Activated CD8-positive, alpha-beta memory T cell treated with anti-CD3 and anti-CD28 coated beads, Interleukin-2, amount 10 ng/mL, durations not matched to agents 7 days and 5 days (primary cell): ENCODE data around the gene IPO9. TPM values are rescaled to one million over a fixed set of nuclear protein-coding genes. Genes with fewer than 3 reads are reported as not detected.

Experiments used
- ATAC-seq: fragments of 150-1000 bp; cut with Tn5 transposase; one replicate; pipeline ENCODE4 v1.10.0; 2021; ENCODE audit warnings: moderate library complexity
- CTCF ChIA-PET: fragments of 350-600 bp; sonication (Branson Sonifier 250); formaldehyde crosslinking; loops from one replicate; lab custom pipeline; 2021; ENCODE audit warnings: antibody characterized with exemption; lab: Charles Lee
- DNase-seq: peaks from one replicate; pipeline ENCODE4 v3.0.0-alpha.2; 2020
- H3K27ac Mint-ChIP-seq: one replicate; pipeline ENCODE4 v1.8.0; 2021; ENCODE audit warnings: mild to moderate bottlenecking, mixed read lengths
- H3K27me3 Mint-ChIP-seq: one replicate; pipeline ENCODE4 v1.8.0; 2021; ENCODE audit warnings: mixed read lengths
- H3K36me3 Mint-ChIP-seq: one replicate; pipeline ENCODE4 v1.8.0; 2021; ENCODE audit warnings: mild to moderate bottlenecking, mixed read lengths
- H3K4me1 Mint-ChIP-seq: one replicate; pipeline ENCODE4 v1.8.0; 2021; ENCODE audit warnings: mixed read lengths
- H3K4me3 Mint-ChIP-seq: one replicate; pipeline ENCODE4 v1.8.0; 2021; ENCODE audit warnings: mild to moderate bottlenecking, moderate library complexity, mixed read lengths
- H3K9me3 Mint-ChIP-seq: one replicate; pipeline ENCODE4 v1.8.0; 2022; ENCODE audit warnings: low read depth, mixed read lengths
- total RNA-seq, 2 experiments: library from RNA; stranded (reverse); gene quantifications; one replicate each; pipeline ENCODE4 v1.2.3, GENCODE V29; 2021

The IPO9 gene
- total RNA-seq, 2 experiments from 2014 or later = 64.7 to 72.0 TPM

GRCh38 chr1:201874672-201875071 is 45.7 kb downstream of the IPO9 start:
- no peaks in the 10 kb centered on the region for H3K4me1 Mint-ChIP-seq
- H3K27me3 Mint-ChIP-seq = no peaks in the 10 kb centered on the region
- CTCF ChIA-PET = interaction anchor here (0.5 to 1.8 kb wide), 3 partner anchors 12 to 246 kb away, joined by 3 to 7 read pairs (median 4); no protein-coding TSS in a partner anchor
- no peak for DNase-seq
- no peak overlapping the region for H3K27ac Mint-ChIP-seq
- H3K4me3 Mint-ChIP-seq = no peak overlapping the region
- no peaks in the 10 kb centered on the region for H3K9me3 Mint-ChIP-seq
- peaks cover 53% of the 10 kb centered on the region for H3K36me3 Mint-ChIP-seq
- ATAC-seq = no peak

GRCh38 chr1:201876148-201876818 is 47.3 kb downstream of the IPO9 start:
- H3K36me3 Mint-ChIP-seq = peaks cover 41% of the 10 kb centered on the region
- CTCF ChIA-PET = interaction anchor here (0.8 to 1.9 kb wide), 2 partner anchors 16 to 97 kb away, joined by 4 to 18 read pairs; no protein-coding TSS in a partner anchor
- no peak overlapping the region for H3K4me3 Mint-ChIP-seq

DNA sequence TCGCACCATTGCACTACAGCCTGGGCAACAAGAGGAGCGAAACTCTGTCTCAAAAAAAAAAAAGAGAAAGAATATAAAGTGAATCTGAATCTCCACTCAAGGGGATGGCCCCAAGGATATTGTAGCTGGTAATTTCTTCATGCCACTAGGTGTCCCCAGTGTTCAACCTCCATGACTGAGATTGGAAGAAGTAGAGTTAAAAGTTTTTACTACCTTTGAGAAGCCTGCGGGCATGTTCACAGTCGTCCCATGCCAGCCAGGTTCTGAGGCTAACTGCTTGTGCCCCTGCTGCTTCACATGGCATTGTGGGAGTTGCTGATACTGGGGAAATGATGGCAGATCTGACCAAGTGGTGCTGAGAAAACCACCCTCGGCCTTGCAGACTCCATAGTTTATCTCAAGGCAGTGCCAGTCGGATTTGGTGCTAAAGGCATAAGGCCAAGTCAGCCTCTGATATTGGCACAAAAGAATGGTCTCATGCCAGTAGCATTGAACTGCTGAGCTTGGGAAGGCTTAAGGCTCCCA is 49.0 kb downstream of the IPO9 start:
- peak; percentile 80 for ATAC-seq

More at GRCh38 chr1:201876148-201876818, 47.3 kb downstream of the IPO9 start:
- DNase-seq (peak; percentile 33), ATAC-seq (no peak)
- H3K9me3 Mint-ChIP-seq = no peaks in the 10 kb centered on the region
- H3K27ac Mint-ChIP-seq = no peak overlapping the region
- H3K27me3 Mint-ChIP-seq = no peaks in the 10 kb centered on the region
- H3K4me1 Mint-ChIP-seq = no peaks in the 10 kb centered on the region

GRCh38 chr1:201880928-201881571 is 52.1 kb downstream of the IPO9 start:
- Mint-ChIP-seq H3K4me3 (no peak overlapping the region), H3K27ac (no peak overlapping the region), H3K9me3 (no peaks in the 10 kb centered on the region), H3K36me3 (peaks cover 11% of the 10 kb centered on the region), H3K27me3 (peaks cover 9% of the 10 kb centered on the region), H3K4me1 (peaks cover 6% of the 10 kb centered on the region)
- CTCF ChIA-PET = interaction anchor here (0.6 to 2.2 kb wide), 4 partner anchors 14 to 446 kb away, joined by 3 to 20 read pairs (median 4); partner anchors contain the start of gene IPO9
- peak; percentile 14 for DNase-seq
- no peak for ATAC-seq

More for the DNA sequence above, 49.0 kb downstream of the IPO9 start:
- DNase-seq = peak; percentile 44
- Mint-ChIP-seq H3K36me3 (peaks cover 25% of the 10 kb centered on the region), H3K4me3 (no peak overlapping the region), H3K27me3 (no peaks in the 10 kb centered on the region), H3K27ac (no peak overlapping the region), H3K4me1 (no peaks in the 10 kb centered on the region), H3K9me3 (no peaks in the 10 kb centered on the region)
- CTCF ChIA-PET = interaction anchor here (0.7 to 2.3 kb wide), 14 partner anchors 9 to 223 kb away, joined by 3 to 22 read pairs (median 4); no protein-coding TSS in a partner anchor

DNA sequence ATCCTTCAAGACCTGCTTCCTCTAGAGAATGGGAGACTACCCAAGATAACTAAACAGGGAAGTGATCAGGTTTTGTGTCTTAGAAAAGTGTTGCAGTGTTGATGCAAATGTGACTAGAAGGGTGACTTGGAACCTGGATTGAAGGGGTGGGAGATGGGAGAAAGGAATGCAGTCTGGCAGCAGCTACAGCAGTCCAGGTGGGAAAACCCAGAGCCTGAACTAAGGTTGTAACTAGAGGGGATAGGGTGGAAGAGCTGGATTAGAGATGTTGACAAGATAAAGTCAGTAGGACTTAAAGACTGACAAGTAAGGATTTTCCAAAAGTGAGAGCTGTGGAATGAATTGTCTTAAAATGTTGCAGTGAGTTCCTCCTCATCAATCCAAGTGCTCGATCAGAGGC is 52.7 kb downstream of the IPO9 start:
- H3K27me3 Mint-ChIP-seq = peaks cover 11% of the 10 kb centered on the region

DNA sequence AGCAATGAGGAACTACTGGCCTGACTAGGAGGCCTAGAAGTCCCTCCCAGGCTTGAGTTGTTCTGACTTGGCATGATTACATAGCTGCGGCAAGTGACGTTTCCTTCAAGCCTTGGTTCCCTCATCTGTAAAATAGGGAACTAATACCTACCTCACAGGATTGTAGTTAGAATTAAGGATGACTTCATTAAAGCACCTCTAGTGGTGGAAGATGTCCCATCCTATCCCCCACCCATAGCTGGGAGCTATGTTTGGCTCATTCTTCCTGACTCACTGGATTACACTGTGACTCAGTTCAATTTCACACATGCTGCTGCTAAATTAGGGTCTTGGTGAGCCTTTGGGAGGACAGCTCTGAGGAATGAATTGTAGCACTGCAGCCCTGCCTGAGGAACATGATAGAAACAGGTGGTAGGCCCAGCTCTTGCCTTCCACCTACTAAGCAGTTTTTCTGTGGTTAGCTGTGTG is 53.7 kb downstream of the IPO9 start:
- H3K27me3 Mint-ChIP-seq = peaks cover 21% of the 10 kb centered on the region

More for the DNA sequence above, 52.7 kb downstream of the IPO9 start:
- no peak overlapping the region for H3K4me3 Mint-ChIP-seq
- peaks cover 7% of the 10 kb centered on the region for H3K36me3 Mint-ChIP-seq
- no peak overlapping the region for H3K27ac Mint-ChIP-seq
- no peaks in the 10 kb centered on the region for H3K9me3 Mint-ChIP-seq
- ATAC-seq = no peak
- peaks cover 6% of the 10 kb centered on the region for H3K4me1 Mint-ChIP-seq
- CTCF ChIA-PET = interaction anchor here (0.6 to 2.2 kb wide), 2 partner anchors 13 to 446 kb away, joined by 3 to 20 read pairs; no protein-coding TSS in a partner anchor
- DNase-seq = no peak

DNA sequence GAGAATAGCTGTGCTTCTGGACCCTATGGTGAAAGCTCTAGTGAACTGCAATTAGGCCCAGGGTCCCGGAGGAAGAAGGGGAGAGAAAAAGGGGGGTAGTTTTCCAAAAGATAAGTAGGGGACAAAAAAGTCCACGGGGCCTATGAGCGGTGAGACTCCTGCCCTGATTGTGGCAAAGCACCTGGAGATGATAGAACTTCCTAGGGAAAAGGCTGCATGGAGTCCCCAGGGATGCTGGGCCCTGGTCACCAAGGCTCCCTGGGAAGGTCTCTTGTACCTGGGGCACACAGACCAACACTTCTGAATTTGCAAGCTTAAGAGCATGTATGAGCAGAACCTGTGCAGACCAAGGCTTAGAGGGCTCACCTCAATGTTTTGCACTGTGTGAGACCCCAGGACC is 54.3 kb downstream of the IPO9 start:
- peaks cover 6% of the 10 kb centered on the region for H3K4me1 Mint-ChIP-seq
- CTCF ChIA-PET = interaction anchor here (0.9 to 5.5 kb wide), 6 partner anchors 10 to 252 kb away, joined by 3 to 46 read pairs (median 6); partner anchors contain the start of gene TIMM17A
- no peak overlapping the region for H3K4me3 Mint-ChIP-seq
- ATAC-seq (no peak), DNase-seq (no peak)
- H3K27ac Mint-ChIP-seq = no peak overlapping the region
- H3K36me3 Mint-ChIP-seq = peaks cover 3% of the 10 kb centered on the region
- H3K27me3 Mint-ChIP-seq = peaks cover 27% of the 10 kb centered on the region
- H3K9me3 Mint-ChIP-seq = no peaks in the 10 kb centered on the region

More for the DNA sequence above, 53.7 kb downstream of the IPO9 start:
- DNase-seq (no peak), ATAC-seq (no peak)
- no peak overlapping the region for H3K27ac Mint-ChIP-seq
- peaks cover 6% of the 10 kb centered on the region for H3K4me1 Mint-ChIP-seq
- CTCF ChIA-PET = interaction anchor here (0.9 to 5.5 kb wide), 5 partner anchors 13 to 253 kb away, joined by 3 to 46 read pairs (median 5); partner anchors contain the start of gene TIMM17A
- H3K9me3 Mint-ChIP-seq = no peaks in the 10 kb centered on the region
- H3K36me3 Mint-ChIP-seq = peaks cover 3% of the 10 kb centered on the region
- H3K4me3 Mint-ChIP-seq = no peak overlapping the region

- H3K4me1 Mint-ChIP-seq = peaks cover 6% of the 10 kb centered on the region
- DNase-seq = no peak
- H3K27me3 Mint-ChIP-seq = peaks cover 30% of the 10 kb centered on the region
- no peaks in the 10 kb centered on the region for H3K9me3 Mint-ChIP-seq
- CTCF ChIA-PET = interaction anchor here (1.5 to 5.5 kb wide), 4 partner anchors 10 to 252 kb away, joined by 3 to 46 read pairs (median 6); partner anchors contain the start of gene TIMM17A
- no peaks in the 10 kb centered on the region for H3K36me3 Mint-ChIP-seq
- ATAC-seq = peak; percentile 40
- no peak overlapping the region for H3K4me3 Mint-ChIP-seq
- H3K27ac Mint-ChIP-seq = no peak overlapping the region
Observed at GRCh38 chr1:201883786-201884185, 54.8 kb downstream of the IPO9 start.

GRCh38 chr1:201884425-201884824 is 55.5 kb downstream of the IPO9 start:
- ATAC-seq (no peak), DNase-seq (no peak)
- Mint-ChIP-seq H3K36me3 (no peaks in the 10 kb centered on the region), H3K27ac (no peak overlapping the region), H3K4me3 (no peak overlapping the region), H3K9me3 (no peaks in the 10 kb centered on the region), H3K4me1 (peaks cover 6% of the 10 kb centered on the region), H3K27me3 (peaks cover 34% of the 10 kb centered on the region)
- CTCF ChIA-PET = interaction anchor here (1.5 to 5.5 kb wide), 2 partner anchors 9 to 11 kb away, joined by 6 to 46 read pairs; no protein-coding TSS in a partner anchor

- Mint-ChIP-seq H3K4me1 (peaks cover 8% of the 10 kb centered on the region), H3K27ac (no peak overlapping the region), H3K4me3 (no peak overlapping the region), H3K27me3 (peaks cover 45% of the 10 kb centered on the region), H3K9me3 (no peaks in the 10 kb centered on the region), H3K36me3 (no peaks in the 10 kb centered on the region)
- DNase-seq (no peak), ATAC-seq (no peak)
- CTCF ChIA-PET = interaction anchor here (1.4 to 5.5 kb wide), 2 partner anchors 10 to 88 kb away, joined by 3 to 46 read pairs; no protein-coding TSS in a partner anchor
Observed at GRCh38 chr1:201885531-201886075, 56.6 kb downstream of the IPO9 start.

- Mint-ChIP-seq H3K27me3 (peaks cover 47% of the 10 kb centered on the region), H3K4me3 (no peak overlapping the region), H3K4me1 (peaks cover 8% of the 10 kb centered on the region), H3K27ac (no peak overlapping the region), H3K9me3 (no peaks in the 10 kb centered on the region), H3K36me3 (no peaks in the 10 kb centered on the region)
- ATAC-seq (no peak), DNase-seq (no peak)
- CTCF ChIA-PET = interaction anchor here (0.7 to 5.5 kb wide), 6 partner anchors 9 to 91 kb away, joined by 3 to 46 read pairs (median 4); no protein-coding TSS in a partner anchor
Observed at GRCh38 chr1:201886103-201886885, 57.3 kb downstream of the IPO9 start.
